OCI-LY7 (cell line): Measurements from ENCODE around the gene INSIG1.

Source experiments
- CTCF ChIP-seq: fragments of 200-600 bp; sonication (generic); conservative IDR thresholded peaks from 2 replicates; pipeline ENCODE4 v1.5.1; 2014; ENCODE audit warnings: mild to moderate bottlenecking, antibody characterized with exemption, low read length, moderate library complexity, mixed read lengths
- EZH2phosphoT487 ChIP-seq: fragments of 200-600 bp; sonication (generic); IDR thresholded peaks from 2 replicates; pipeline ENCODE4 v1.6.1; 2018; ENCODE audit warnings: low read depth, borderline replicate concordance, mild to moderate bottlenecking, mixed run types, antibody characterized with exemption, low read length, moderate library complexity, mixed read lengths

- TF ChIP-seq CTCF, result no peak
- no peak for TF ChIP-seq EZH2phosphoT487
Observed at GRCh38 chr7:155254018-155254417, 43.7 kb upstream of the INSIG1 start.
